ENCODE measurements around the gene LHFPL2.

LHFPL2 gene

GRCh38 chr5:78592735-78593386 is 55.7 kb downstream of the LHFPL2 start:
- no peak for DNase-seq

GRCh38 chr5:78591972-78592700 is 56.4 kb downstream of the LHFPL2 start:
- no peak for DNase-seq

GRCh38 chr5:78591138-78591612 is 57.4 kb downstream of the LHFPL2 start:
- no peak for DNase-seq

GRCh38 chr5:78589923-78590322 is 58.6 kb downstream of the LHFPL2 start:
- DNase-seq, result no peak

GRCh38 chr5:78588507-78588906 is 60.1 kb downstream of the LHFPL2 start:
- DNase-seq, result no peak

- no peak for DNase-seq
Measured at GRCh38 chr5:78587775-78588291, 60.7 kb downstream of the LHFPL2 start.

- DNase-seq, result no peak
Measured at GRCh38 chr5:78587081-78587774, 61.3 kb downstream of the LHFPL2 start.

GRCh38 chr5:78586251-78586650 is 62.3 kb downstream of the LHFPL2 start:
- no peak for DNase-seq

GRCh38 chr5:78578015-78578414 is 70.6 kb downstream of the LHFPL2 start:
- no peak for DNase-seq

- DNase-seq, result no peak
Measured at GRCh38 chr5:78577071-78577807, 71.3 kb downstream of the LHFPL2 start.

GRCh38 chr5:78576376-78576775 is 72.2 kb downstream of the LHFPL2 start:
- no peak for DNase-seq

- DNase-seq, result no peak
Measured at GRCh38 chr5:78574731-78575161, 73.8 kb downstream of the LHFPL2 start.

GRCh38 chr5:78574131-78574673 is 74.4 kb downstream of the LHFPL2 start:
- no peak for DNase-seq

- DNase-seq, result no peak
Measured at GRCh38 chr5:78573318-78573717, 75.3 kb downstream of the LHFPL2 start.

- no peak for DNase-seq
Measured at GRCh38 chr5:78570646-78571045, 77.9 kb downstream of the LHFPL2 start.

- DNase-seq, result no peak
Measured at GRCh38 chr5:78569441-78569840, 79.1 kb downstream of the LHFPL2 start.

GRCh38 chr5:78568676-78569075 is 79.9 kb downstream of the LHFPL2 start:
- no peak for DNase-seq

GRCh38 chr5:78568212-78568611 is 80.4 kb downstream of the LHFPL2 start:
- no peak for DNase-seq

GRCh38 chr5:78567617-78568016 is 81.0 kb downstream of the LHFPL2 start:
- DNase-seq, result no peak

GRCh38 chr5:78566747-78567425 is 81.7 kb downstream of the LHFPL2 start:
- DNase-seq, result no peak

GRCh38 chr5:78565395-78565794 is 83.2 kb downstream of the LHFPL2 start:
- no peak for DNase-seq

- no peak for DNase-seq
Measured at GRCh38 chr5:78563621-78564020, 85.0 kb downstream of the LHFPL2 start.

Measured in stimulated activated CD4-positive, alpha-beta T cell treated with anti-CD3 and anti-CD28 coated beads, Interleukin-2, amount 100 ng/mL, for 24 hours (primary cell).